ENCODE results near the gene TMEM47.

- TF ChIP-seq, protein P1, sequence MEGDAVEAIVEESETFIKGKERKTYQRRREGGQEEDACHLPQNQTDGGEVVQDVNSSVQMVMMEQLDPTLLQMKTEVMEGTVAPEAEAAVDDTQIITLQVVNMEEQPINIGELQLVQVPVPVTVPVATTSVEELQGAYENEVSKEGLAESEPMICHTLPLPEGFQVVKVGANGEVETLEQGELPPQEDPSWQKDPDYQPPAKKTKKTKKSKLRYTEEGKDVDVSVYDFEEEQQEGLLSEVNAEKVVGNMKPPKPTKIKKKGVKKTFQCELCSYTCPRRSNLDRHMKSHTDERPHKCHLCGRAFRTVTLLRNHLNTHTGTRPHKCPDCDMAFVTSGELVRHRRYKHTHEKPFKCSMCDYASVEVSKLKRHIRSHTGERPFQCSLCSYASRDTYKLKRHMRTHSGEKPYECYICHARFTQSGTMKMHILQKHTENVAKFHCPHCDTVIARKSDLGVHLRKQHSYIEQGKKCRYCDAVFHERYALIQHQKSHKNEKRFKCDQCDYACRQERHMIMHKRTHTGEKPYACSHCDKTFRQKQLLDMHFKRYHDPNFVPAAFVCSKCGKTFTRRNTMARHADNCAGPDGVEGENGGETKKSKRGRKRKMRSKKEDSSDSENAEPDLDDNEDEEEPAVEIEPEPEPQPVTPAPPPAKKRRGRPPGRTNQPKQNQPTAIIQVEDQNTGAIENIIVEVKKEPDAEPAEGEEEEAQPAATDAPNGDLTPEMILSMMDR (conservative IDR thresholded peaks at IDR 0.05; ENCODE audit: low read length), result no peak
- no peak for TF ChIP-seq EZH2phosphoT487 (IDR thresholded peaks at IDR 0.05; ENCODE audit: borderline replicate concordance, low read depth, low read length)
These were observed 22.7 kb downstream of the TMEM47 start for GRCh38 chrX:34634349-34634748.

All from OCI-LY7 (cell line).